ENCODE measurements around the gene URGCP.

- no peak for TF ChIP-seq CTCF (IDR thresholded peaks at IDR 0.05)
- no peak for TF ChIP-seq POLR2A (IDR thresholded peaks at IDR 0.05)
These were observed 63.1 kb downstream of the URGCP start for GRCh38 chr7:43843296-43843695.
